GM12891 (cell line): ENCODE measurements around the gene PTPRN2.

ENCODE experiments used
- PAX5 ChIP-seq: IDR thresholded peaks from 2 replicates; pipeline ENCODE4 v1.6.1; 2011; ENCODE audit warnings: low read length, moderate library complexity, mild to moderate bottlenecking; ENCODE audit not compliant: insufficient read depth, severe bottlenecking
- POLR2A ChIP-seq: IDR thresholded peaks from 2 replicates; pipeline ENCODE4 v1.6.1; 2011; ENCODE audit warnings: low read depth, low read length, control low read depth
- POLR2AphosphoS5 ChIP-seq: IDR thresholded peaks from 2 replicates; pipeline ENCODE4 v1.6.1; 2011; ENCODE audit warnings: low read depth, low read length, control low read depth
- SPI1 ChIP-seq: IDR thresholded peaks from 2 replicates; pipeline ENCODE4 v1.6.1; 2011; ENCODE audit warnings: low read depth, low read length, control low read depth
- TAF1 ChIP-seq: IDR thresholded peaks from 2 replicates; pipeline ENCODE4 v1.6.1; 2011; ENCODE audit warnings: low read depth, low read length, control low read depth

GRCh38 chr7:158183431-158183830 lies 404.2 kb downstream of the PTPRN2 start:
- no peak for TF ChIP-seq POLR2AphosphoS5
- no peak for TF ChIP-seq POLR2A
- no peak for TF ChIP-seq TAF1
- no peak for TF ChIP-seq SPI1
- TF ChIP-seq PAX5: no peak
